Gastrocnemius medialis (tissue), 4 donors: ENCODE data around the gene FAM181A.

Experiments used
- POLR2A ChIP-seq, 2 donors: fragments of 450-650 bp; IDR thresholded peaks; one replicate each; pipeline ENCODE4 v1.6.1; 2017; ENCODE audit warnings: antibody characterized with exemption in 2 of 2, mild to moderate bottlenecking in 2 of 2, moderate library complexity in 2 of 2
- TF ChIP-seq, protein P1 (sequence below), 5 experiments: fragments of 450-650 bp in 3 of 5; fragments of 200-600 bp in 2 of 5; sonication (generic) in 2 of 5; IDR thresholded peaks in 4 of 5; conservative IDR thresholded peaks in 1 of 5; 1 replicate in 4 of 5; 2 replicates in 1 of 5; pipeline ENCODE4 v1.5.1; 2016 to 2019; ENCODE audit warnings: antibody characterized with exemption in 5 of 5, mild to moderate bottlenecking in 3 of 5, moderate library complexity in 3 of 5

DNA sequence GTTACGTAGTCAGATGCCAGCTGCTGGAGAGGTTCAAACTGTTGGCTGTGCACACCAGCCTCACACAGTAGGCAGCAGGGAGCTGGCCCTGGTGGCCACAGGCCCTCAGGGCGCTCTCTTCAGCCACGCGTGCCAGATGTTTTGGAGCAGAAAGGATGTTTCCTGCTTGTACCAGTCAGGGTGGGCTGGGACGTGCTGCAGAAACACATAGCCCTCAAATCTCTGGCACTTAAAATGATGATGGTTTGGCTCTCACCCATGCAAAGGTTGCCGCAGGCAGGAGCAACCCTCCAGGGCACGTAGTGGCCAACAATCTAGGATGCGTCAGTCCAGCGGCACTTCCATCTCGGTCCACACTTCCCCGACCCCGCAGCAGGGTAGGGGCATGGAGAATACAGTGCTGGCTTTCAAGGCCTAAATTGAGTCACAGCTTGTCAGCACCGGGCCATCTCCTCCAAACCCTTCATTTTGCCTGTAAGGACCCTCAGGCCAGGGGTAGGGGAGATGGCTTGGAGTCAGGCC is 1.7 kb upstream of the FAM181A start:
- TF ChIP-seq, protein P1, sequence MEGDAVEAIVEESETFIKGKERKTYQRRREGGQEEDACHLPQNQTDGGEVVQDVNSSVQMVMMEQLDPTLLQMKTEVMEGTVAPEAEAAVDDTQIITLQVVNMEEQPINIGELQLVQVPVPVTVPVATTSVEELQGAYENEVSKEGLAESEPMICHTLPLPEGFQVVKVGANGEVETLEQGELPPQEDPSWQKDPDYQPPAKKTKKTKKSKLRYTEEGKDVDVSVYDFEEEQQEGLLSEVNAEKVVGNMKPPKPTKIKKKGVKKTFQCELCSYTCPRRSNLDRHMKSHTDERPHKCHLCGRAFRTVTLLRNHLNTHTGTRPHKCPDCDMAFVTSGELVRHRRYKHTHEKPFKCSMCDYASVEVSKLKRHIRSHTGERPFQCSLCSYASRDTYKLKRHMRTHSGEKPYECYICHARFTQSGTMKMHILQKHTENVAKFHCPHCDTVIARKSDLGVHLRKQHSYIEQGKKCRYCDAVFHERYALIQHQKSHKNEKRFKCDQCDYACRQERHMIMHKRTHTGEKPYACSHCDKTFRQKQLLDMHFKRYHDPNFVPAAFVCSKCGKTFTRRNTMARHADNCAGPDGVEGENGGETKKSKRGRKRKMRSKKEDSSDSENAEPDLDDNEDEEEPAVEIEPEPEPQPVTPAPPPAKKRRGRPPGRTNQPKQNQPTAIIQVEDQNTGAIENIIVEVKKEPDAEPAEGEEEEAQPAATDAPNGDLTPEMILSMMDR (IDR thresholded peaks at IDR 0.05 in 4 of 5, conservative IDR thresholded peaks at IDR 0.05 in 1 of 5) = no peak
- TF ChIP-seq POLR2A (IDR thresholded peaks at IDR 0.05) = no peak
